MM.1S (cell line): ENCODE results near the gene RHBDD1.

Experiments
- DNase-seq: peaks from one replicate; pipeline ENCODE4 v3.0.0-alpha.2; 2015
- H2AFZ ChIP-seq: fragments of 300-600 bp; sonication (generic); 2 replicates; pipeline ENCODE4 v1.6.0; 2016; ENCODE audit warnings: antibody characterized with exemption, low read length
- H3F3A ChIP-seq: fragments of 300-600 bp; sonication (generic); 2 replicates; pipeline ENCODE4 v1.6.1; 2016; ENCODE audit warnings: mild to moderate bottlenecking, antibody characterized with exemption, low read length, moderate library complexity, mixed read lengths; ENCODE audit not compliant: insufficient read depth
- H3K27ac ChIP-seq: fragments of 300-600 bp; sonication (generic); 2 replicates; pipeline ENCODE4 v1.5.1; 2016; ENCODE audit warnings: mild to moderate bottlenecking, low read length
- H3K27me3 ChIP-seq: fragments of 300-600 bp; sonication (generic); replicated peaks from 2 replicates; pipeline ENCODE4 v1.6.0; 2016; ENCODE audit warnings: low read length; ENCODE audit not compliant: insufficient read depth
- H3K36me3 ChIP-seq: fragments of 300-600 bp; sonication (generic); replicated peaks from 2 replicates; pipeline ENCODE4 v1.6.1; 2016; ENCODE audit warnings: mild to moderate bottlenecking, low read length, mixed read lengths; ENCODE audit not compliant: insufficient read depth
- H3K4me1 ChIP-seq: fragments of 300-600 bp; sonication (generic); 2 replicates; pipeline ENCODE4 v1.6.1; 2016; ENCODE audit warnings: low read length, mixed read lengths
- H3K4me2 ChIP-seq: fragments of 300-600 bp; sonication (generic); 2 replicates; pipeline ENCODE4 v1.6.0; 2016; ENCODE audit warnings: low read depth, low read length
- H3K4me3 ChIP-seq: fragments of 300-600 bp; sonication (generic); 2 replicates; pipeline ENCODE4 v1.5.1; 2016; ENCODE audit warnings: low read length, mixed read lengths
- H3K79me2 ChIP-seq: fragments of 300-600 bp; sonication (generic); 2 replicates; pipeline ENCODE4 v1.6.1; 2016; ENCODE audit warnings: mixed run types, low read length, mixed read lengths
- H3K9ac ChIP-seq: fragments of 300-600 bp; sonication (generic); 2 replicates; pipeline ENCODE4 v1.6.1; 2016; ENCODE audit warnings: low read length, mixed read lengths
- H3K9me2 ChIP-seq: fragments of 300-600 bp; sonication (generic); replicated peaks from 2 replicates; pipeline ENCODE4 v1.6.1; 2016; ENCODE audit warnings: mild to moderate bottlenecking, low read length, mixed read lengths; ENCODE audit not compliant: insufficient read depth
- H3K9me3 ChIP-seq: fragments of 300-600 bp; sonication (generic); replicated peaks from 2 replicates; pipeline ENCODE4 v1.6.1; 2016; ENCODE audit warnings: mild to moderate bottlenecking, low read length, mixed read lengths; ENCODE audit not compliant: insufficient read depth
- H4K20me1 ChIP-seq: fragments of 300-600 bp; sonication (generic); 2 replicates; pipeline ENCODE4 v1.6.1; 2016; ENCODE audit warnings: mild to moderate bottlenecking, low read length, moderate library complexity, mixed read lengths; ENCODE audit not compliant: insufficient read depth
- EZH2 ChIP-seq: fragments of 300-600 bp; sonication (generic); optimal IDR thresholded peaks from 2 replicates; pipeline ENCODE3; 2017; ENCODE audit warnings: low read depth, mild to moderate bottlenecking, antibody characterized with exemption, low read length, mixed read lengths
- EZH2phosphoT487 ChIP-seq: fragments of 300-600 bp; sonication (generic); IDR thresholded peaks from 2 replicates; pipeline ENCODE4 v1.6.1; 2018; ENCODE audit warnings: antibody characterized with exemption, low read length
- TF ChIP-seq, protein P1 (sequence below): fragments of 300-600 bp; sonication (generic); IDR thresholded peaks from 2 replicates; pipeline ENCODE4 v1.5.1; 2016; ENCODE audit warnings: antibody characterized with exemption, low read length, mixed read lengths

Gene RHBDD1

DNA sequence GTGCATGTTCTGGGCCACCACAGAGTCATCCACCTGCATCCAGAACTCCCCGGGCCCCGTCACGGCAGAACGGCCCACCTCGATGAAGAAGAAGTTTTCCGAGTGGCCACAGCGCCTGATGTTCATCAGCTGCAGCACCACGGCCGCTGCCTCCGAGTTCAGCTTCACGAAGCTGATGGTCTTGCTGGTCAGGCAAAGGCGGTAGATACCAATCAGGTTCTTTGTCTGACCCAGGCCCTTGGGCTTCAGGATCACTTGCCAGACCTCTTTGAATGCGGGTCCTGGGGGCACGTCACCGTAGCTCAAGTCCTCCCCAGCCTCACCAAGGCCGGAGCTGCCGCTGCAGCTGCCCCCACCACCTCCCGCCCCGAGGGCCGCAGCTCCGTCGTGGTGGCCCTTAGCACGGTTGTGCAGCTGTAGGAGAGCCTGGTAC lies 37.8 kb upstream of the RHBDD1 start:
- Histone ChIP-seq H3F3A (peaks cover 31% of the 10 kb centered on the region), H3K27me3 (no peaks in the 10 kb centered on the region), H3K9me3 (no peaks in the 10 kb centered on the region), H3K36me3 (0 out of 2 replicates have a peak, but pooled peaks cover 3% of the 10 kb centered on the region), H3K79me2 (peaks cover 65% of the 10 kb centered on the region), H3K4me1 (peaks cover 14% of the 10 kb centered on the region; the same call in 1 of the 2 replicates), H3K4me3 (peak overlapping the region; percentile 88), H3K9ac (peak overlapping the region; percentile 86; the same call in 1 of the 2 replicates), H2AFZ (no peak overlapping the region), H3K27ac (peak overlapping the region; percentile 76; the same call in 1 of the 2 replicates), H4K20me1 (no peaks in the 10 kb centered on the region), H3K4me2 (peak overlapping the region; percentile 67), H3K9me2 (no peaks in the 10 kb centered on the region)
- no peak for TF ChIP-seq EZH2
- no peak for TF ChIP-seq EZH2phosphoT487
- TF ChIP-seq, protein P1, sequence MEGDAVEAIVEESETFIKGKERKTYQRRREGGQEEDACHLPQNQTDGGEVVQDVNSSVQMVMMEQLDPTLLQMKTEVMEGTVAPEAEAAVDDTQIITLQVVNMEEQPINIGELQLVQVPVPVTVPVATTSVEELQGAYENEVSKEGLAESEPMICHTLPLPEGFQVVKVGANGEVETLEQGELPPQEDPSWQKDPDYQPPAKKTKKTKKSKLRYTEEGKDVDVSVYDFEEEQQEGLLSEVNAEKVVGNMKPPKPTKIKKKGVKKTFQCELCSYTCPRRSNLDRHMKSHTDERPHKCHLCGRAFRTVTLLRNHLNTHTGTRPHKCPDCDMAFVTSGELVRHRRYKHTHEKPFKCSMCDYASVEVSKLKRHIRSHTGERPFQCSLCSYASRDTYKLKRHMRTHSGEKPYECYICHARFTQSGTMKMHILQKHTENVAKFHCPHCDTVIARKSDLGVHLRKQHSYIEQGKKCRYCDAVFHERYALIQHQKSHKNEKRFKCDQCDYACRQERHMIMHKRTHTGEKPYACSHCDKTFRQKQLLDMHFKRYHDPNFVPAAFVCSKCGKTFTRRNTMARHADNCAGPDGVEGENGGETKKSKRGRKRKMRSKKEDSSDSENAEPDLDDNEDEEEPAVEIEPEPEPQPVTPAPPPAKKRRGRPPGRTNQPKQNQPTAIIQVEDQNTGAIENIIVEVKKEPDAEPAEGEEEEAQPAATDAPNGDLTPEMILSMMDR = no peak
- DNase-seq = no peak

DNA sequence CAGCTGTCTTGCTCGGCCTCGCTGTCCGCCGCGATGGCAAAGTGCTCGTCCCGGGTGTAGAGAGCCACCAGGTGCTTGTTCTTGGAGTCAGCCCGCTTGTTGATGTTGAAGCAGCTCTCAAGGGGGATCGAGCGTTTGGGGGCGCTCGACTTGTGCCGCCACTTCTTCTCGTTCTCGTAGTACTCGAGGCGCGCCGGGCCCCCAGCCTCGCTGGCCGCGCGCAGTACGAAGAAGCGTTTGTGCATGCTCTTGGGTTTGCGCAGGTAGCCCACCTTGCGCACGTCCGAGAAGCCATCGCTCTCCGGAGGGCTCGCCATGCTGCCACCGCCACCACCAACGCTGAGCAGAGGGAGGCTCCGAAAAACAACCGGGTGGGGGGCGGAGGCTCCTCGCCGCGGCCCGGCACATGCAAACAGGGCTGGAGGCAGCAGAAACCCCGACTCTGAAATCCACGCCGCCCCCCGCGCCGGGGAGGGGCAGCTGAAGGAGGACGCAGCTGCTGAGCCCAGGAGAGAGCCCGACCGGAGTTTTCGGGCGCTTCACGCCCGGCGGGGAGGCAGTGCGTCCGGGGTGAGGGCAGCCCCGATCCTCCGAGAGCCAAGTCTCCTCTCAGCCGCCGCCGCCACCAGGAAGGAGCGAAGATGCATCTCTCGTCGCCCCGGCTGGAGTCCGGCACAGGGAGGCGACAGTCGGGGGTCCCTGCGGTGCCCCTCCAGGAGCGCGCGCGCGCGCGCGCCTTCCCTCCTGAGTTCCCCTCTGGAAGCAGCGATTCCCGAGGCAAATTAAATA lies 37.2 kb upstream of the RHBDD1 start:
- Histone ChIP-seq H4K20me1 (no peaks in the 10 kb centered on the region), H3K9me3 (no peaks in the 10 kb centered on the region), H3F3A (peaks cover 26% of the 10 kb centered on the region), H3K9ac (peak overlapping the region; percentile 86), H3K4me2 (peak overlapping the region; percentile 67), H3K79me2 (peaks cover 59% of the 10 kb centered on the region), H2AFZ (peak overlapping the region; percentile 69), H3K4me1 (peaks cover 10% of the 10 kb centered on the region; the same call in 1 of the 2 replicates), H3K27ac (peak overlapping the region; percentile 76; the same call in 1 of the 2 replicates), H3K4me3 (peak overlapping the region; percentile 88), H3K36me3 (0 out of 2 replicates have a peak, but pooled peaks cover 3% of the 10 kb centered on the region), H3K27me3 (no peaks in the 10 kb centered on the region), H3K9me2 (no peaks in the 10 kb centered on the region)
- no peak for TF ChIP-seq EZH2phosphoT487
- TF ChIP-seq, protein P1 = peak; percentile 23; the same call in 1 of the 2 replicates
- peak; percentile 53 for DNase-seq

DNA sequence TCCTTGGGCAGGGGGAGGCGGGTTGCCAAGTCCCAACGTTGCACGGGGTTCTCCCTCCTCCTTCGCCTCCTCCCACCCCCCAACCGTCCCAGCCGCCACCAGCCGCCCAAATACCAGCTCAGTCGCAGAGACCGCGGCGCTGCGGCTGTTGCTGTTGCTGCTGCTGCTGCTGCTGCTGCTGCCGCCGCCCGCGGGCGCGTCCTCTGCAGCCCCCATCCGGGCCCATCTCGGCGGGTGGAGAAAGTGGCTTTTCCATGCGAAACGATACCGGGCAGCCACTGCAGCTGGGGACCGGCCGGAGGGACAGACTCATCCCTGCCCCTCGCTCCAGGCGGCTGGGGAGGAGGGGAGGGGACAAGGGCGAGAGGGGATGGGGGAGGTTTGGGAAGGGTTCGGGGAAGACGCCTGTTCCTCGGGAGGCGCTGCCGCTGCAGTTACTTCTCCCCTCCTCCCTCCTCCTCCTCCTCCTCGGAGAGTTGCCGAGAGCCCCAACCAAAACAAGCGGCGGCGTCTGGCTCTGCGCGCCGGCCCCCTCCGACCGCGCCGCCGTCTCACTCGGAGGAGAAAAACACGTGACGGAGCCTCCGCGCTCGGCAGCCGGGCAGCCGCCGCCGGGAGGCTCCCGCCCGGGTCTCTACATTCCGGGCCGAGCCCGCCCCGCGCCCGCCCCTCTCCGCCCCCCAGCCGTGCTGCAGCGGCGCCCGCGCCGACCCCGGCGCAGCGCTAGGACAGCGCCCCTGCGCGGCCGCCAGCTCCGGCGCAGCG lies 36.5 kb upstream of the RHBDD1 start, which contains the start of gene IRS1:
Gene IRS1, minus strand, starts transcription at position 610 of the 765 bp plus-strand sequence. CDS start 1,082 bp downstream, outside the sequence.
- Histone ChIP-seq H3K27me3 (no peaks in the 10 kb centered on the region), H3K36me3 (0 out of 2 replicates have a peak, but pooled peaks cover 3% of the 10 kb centered on the region), H4K20me1 (no peaks in the 10 kb centered on the region), H3K9me3 (no peaks in the 10 kb centered on the region), H3K4me1 (peaks cover 10% of the 10 kb centered on the region; the same call in 1 of the 2 replicates), H2AFZ (peak within 1 kb of the TSS; percentile 94), H3K9ac (peak within 1 kb of the TSS; percentile 86), H3K4me3 (peak within 1 kb of the TSS; percentile 88), H3F3A (peaks cover 23% of the 10 kb centered on the region), H3K9me2 (no peaks in the 10 kb centered on the region), H3K79me2 (peaks cover 51% of the 10 kb centered on the region), H3K27ac (peak within 1 kb of the TSS; percentile 76), H3K4me2 (peak within 1 kb of the TSS; percentile 76)
- TF ChIP-seq EZH2 = no peak
- TF ChIP-seq, protein P1 = no peak
- TF ChIP-seq EZH2phosphoT487 = no peak
- peak; percentile 86 for DNase-seq
